Measurements from ENCODE around the gene RNH1.

The RNH1 gene

DNA sequence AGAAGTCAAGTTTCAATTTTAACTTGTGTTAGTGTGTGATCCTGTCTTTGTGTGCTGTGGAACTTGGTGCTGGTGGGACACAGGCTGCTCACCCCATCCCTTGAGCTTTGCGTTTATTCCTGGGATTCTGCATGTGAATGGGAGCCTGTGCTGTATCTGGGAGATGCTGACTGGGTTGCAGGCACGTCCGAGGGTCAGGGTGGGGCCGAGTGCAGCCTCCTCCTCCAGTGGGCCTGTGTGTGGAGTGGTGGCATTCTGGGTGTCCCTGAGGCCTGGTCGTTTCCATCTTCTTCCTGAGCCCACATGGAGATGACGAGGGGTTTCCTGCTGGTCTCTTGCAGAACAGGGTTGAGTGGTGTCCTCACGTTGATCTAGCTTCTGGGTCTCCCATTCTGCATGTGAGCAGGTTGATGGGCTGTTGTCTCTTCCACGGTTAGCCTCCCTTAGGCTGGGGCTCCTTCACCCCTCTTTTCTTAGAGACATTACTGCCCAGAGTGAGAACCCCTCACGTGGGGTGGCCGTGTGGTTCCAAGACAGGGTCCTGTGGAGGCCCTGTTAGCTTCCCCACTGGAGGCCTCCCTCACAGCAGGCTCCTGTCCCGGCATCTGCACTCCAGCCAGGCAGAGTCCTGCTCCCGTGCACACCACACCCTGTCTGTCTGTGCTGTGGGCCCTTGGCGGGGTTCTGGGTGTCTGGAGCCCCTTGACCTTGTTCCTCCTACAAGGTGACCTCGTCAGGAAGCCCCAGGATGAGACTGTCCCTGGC lies 52.1 kb downstream of the RNH1 start:
- no peak for DNase-seq

DNA sequence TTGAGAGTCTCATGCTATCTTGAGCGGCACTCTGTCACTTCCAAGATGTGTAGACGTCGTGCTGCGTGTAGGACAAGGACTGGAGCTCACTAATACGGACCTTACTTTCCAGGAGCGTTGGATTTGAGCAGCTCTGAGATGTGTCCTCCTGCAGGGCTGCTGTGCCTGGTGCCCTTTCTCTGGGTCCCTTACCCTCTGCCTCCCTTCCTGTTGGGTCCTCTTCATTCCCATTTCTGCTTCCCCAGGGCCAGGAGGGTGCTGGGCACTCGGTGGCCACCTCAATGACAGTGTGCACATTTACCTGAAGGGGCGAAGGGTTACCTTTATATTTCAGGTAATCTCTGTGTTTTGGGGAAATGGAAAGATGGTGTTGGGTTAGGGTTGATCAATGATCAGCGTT lies 53.0 kb downstream of the RNH1 start:
- no peak for DNase-seq

- no peak for DNase-seq
These were observed 53.5 kb downstream of the RNH1 start for GRCh38 chr11:453564-453963.

- no peak for DNase-seq
These were observed 54.0 kb downstream of the RNH1 start for GRCh38 chr11:452916-453527.

GRCh38 chr11:452203-452744 lies 54.8 kb downstream of the RNH1 start:
- no peak for DNase-seq

GRCh38 chr11:451738-452137 lies 55.3 kb downstream of the RNH1 start:
- no peak for DNase-seq

DNA sequence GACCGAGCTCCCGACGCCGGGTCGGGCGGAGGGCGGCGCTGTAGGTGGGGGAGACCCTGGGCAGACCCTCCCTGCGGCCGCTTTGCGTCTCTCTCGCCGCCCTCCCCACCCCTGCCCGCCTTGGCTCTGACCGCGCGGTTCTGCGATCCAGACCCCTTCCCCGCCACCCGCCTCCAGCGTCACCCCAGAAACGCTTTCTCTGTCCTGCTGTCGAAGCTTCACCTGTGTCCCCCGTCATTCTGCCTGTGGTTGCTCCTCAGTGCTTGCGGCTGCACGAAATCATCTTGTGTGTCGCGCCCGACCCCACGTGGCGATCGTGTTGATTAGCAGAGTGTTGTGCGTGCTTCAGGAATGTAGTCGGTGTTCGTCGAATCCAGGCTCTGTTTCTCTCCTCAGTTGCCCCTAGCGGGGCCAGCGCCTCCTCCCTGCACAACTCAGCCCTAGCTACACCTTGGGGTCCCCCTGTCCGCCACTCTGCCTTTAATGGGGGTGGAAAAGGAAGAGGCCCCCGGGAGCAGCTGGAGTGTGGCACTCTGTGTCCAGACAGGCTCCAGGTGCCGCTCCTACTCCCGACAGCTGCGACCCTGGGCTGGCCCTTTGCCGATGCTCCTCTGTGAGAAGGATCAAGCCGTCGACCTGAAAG lies 56.1 kb downstream of the RNH1 start:
- no peak for DNase-seq

DNA sequence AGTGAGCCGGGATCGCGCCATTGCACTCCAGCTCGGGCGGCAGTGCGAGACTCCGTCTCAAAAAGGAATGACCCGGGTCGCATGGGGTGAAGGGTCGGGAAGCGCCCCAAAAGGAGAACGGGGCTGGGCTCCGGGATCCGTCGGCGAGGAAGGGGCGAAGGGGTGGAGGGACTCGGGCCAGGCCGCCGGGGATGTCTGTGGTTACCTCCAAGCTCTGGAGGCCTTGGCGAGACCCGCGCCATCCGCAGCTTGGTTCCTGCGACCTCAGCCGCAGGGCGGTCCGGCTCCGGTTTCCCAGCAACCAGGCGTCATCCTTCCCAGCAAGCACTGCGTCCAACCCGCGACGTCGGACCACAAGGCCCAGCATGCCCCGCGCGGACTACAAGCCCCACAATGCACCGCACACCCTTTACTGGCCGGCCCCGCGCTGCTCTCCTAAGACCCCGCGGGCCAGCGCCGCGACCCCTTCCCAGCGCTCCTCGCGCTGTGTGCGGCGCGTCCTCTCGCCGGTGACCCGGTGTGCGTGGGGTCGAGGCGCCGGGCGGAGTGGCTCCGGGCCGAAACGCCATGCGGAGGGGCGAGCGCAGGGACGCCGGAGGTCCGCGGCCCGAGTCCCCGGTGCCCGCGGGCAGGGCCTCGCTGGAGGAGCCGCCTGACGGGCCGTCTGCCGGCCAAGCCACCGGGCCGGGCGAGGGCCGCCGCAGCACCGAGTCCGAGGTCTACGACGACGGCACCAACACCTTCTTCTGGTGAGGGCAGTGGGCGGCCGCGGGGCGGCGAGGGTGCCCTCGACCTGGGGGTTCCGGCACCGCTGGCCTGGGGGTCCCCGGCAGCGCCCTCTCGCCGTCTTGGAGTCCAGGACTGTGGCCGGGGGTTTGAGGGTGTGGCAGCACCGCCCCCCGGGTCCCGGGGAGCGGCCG lies 56.9 kb downstream of the RNH1 start, which contains the start of gene PTDSS2:
Gene PTDSS2, plus strand, starts transcription at position 391 of the 920 bp plus-strand sequence. Its CDS starts 177 bp downstream, at position 568.
- peak; percentile 70 for DNase-seq

- DNase-seq: peak; percentile 50
These were observed 58.9 kb downstream of the RNH1 start for GRCh38 chr11:447923-448731.

DNA sequence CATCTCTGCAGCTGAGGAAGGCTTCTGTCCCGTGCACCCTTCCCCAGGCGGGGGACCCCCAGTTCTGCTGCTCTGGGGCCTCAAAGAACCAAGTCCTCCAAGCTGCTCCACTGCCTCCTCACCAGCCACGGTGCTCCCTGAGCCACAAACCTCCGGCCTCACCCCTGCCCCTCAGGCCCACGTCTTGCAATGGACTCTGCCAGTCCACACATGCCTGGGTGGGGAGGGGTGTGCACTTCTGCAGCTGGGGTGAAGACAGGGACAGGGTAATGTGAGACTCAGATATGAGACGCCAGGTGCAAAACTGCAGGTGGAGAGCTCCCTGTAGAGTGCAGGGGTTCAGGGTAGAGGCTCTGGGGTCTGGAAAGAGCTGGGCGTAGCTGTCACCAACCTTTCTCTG lies 60.2 kb downstream of the RNH1 start:
- no peak for DNase-seq

GRCh38 chr11:445765-446588 lies 61.1 kb downstream of the RNH1 start:
- no peak for DNase-seq
